HEK293 (cell line): Measurements from ENCODE around the gene COQ10B.

ENCODE experiments used
- BCL11B ChIP-seq: fragments of 450-650 bp; formaldehyde crosslinking; IDR thresholded peaks from 2 replicates; pipeline ENCODE4 v1.5.1; 2016; ENCODE audit warnings: low read depth, missing biosample characterization, missing genetic modification characterization
- GLI4 ChIP-seq: fragments of 450-650 bp; formaldehyde crosslinking; IDR thresholded peaks from 2 replicates; pipeline ENCODE4 v1.5.1; 2016; ENCODE audit warnings: missing biosample characterization, missing genetic modification characterization
- HIC1 ChIP-seq: fragments of 450-650 bp; formaldehyde crosslinking; IDR thresholded peaks from 2 replicates; pipeline ENCODE4 v1.5.1; 2016; ENCODE audit warnings: missing biosample characterization, missing genetic modification characterization
- KLF10 ChIP-seq: fragments of 450-650 bp; IDR thresholded peaks from 2 replicates; pipeline ENCODE4 v1.5.1; 2018; ENCODE audit warnings: missing biosample characterization, mild to moderate bottlenecking, missing genetic modification characterization
- KLF7 ChIP-seq: fragments of 450-650 bp; formaldehyde crosslinking; IDR thresholded peaks from 2 replicates; pipeline ENCODE4 v1.5.1; 2016; ENCODE audit warnings: missing biosample characterization, missing genetic modification characterization, borderline replicate concordance
- KLF8 ChIP-seq: fragments of 450-650 bp; formaldehyde crosslinking; IDR thresholded peaks from 2 replicates; pipeline ENCODE4 v1.5.1; 2016; ENCODE audit warnings: missing biosample characterization, missing genetic modification characterization
- MZF1 ChIP-seq: fragments of 450-650 bp; formaldehyde crosslinking; IDR thresholded peaks from 2 replicates; pipeline ENCODE4 v1.5.1; 2017; ENCODE audit warnings: missing biosample characterization, missing genetic modification characterization, borderline replicate concordance
- PATZ1 ChIP-seq: fragments of 450-650 bp; formaldehyde crosslinking; IDR thresholded peaks from 2 replicates; pipeline ENCODE4 v1.5.1; 2016; ENCODE audit warnings: missing biosample characterization, missing genetic modification characterization
- RBAK ChIP-seq: fragments of 450-650 bp; formaldehyde crosslinking; IDR thresholded peaks from 2 replicates; pipeline ENCODE4 v1.5.1; 2016; ENCODE audit warnings: missing biosample characterization, missing genetic modification characterization
- SCRT2 ChIP-seq: fragments of 450-650 bp; formaldehyde crosslinking; IDR thresholded peaks from 2 replicates; pipeline ENCODE4 v1.5.1; 2016; ENCODE audit warnings: missing biosample characterization, missing genetic modification characterization
- SP2 ChIP-seq: fragments of 450-650 bp; formaldehyde crosslinking; IDR thresholded peaks from 2 replicates; pipeline ENCODE4 v1.5.1; 2016; ENCODE audit warnings: missing biosample characterization, missing genetic modification characterization
- YY2 ChIP-seq: fragments of 450-650 bp; formaldehyde crosslinking; IDR thresholded peaks from 2 replicates; pipeline ENCODE4 v1.5.1; 2016; ENCODE audit warnings: missing biosample characterization, missing genetic modification characterization
- ZBTB1 ChIP-seq: fragments of 450-650 bp; formaldehyde crosslinking; IDR thresholded peaks from 2 replicates; pipeline ENCODE4 v1.5.1; 2016; ENCODE audit warnings: missing biosample characterization, missing genetic modification characterization
- ZBTB20 ChIP-seq: fragments of 450-650 bp; formaldehyde crosslinking; IDR thresholded peaks from 2 replicates; pipeline ENCODE4 v1.5.1; 2016; ENCODE audit warnings: missing biosample characterization, missing genetic modification characterization
- ZEB2 ChIP-seq: fragments of 450-650 bp; formaldehyde crosslinking; IDR thresholded peaks from 2 replicates; pipeline ENCODE4 v1.5.1; 2016; ENCODE audit warnings: missing biosample characterization, missing genetic modification characterization
- ZNF114 ChIP-seq: fragments of 450-650 bp; formaldehyde crosslinking; IDR thresholded peaks from 2 replicates; pipeline ENCODE4 v1.5.0; 2017; ENCODE audit warnings: missing biosample characterization, missing genetic modification characterization
- ZNF266 ChIP-seq: fragments of 450-650 bp; formaldehyde crosslinking; IDR thresholded peaks from 2 replicates; pipeline ENCODE4 v1.5.1; 2016; ENCODE audit warnings: missing biosample characterization, missing genetic modification characterization, low read depth
- ZNF274 ChIP-seq, 2 experiments: fragments of 200-500 bp in 1 of 2; fragments of 450-650 bp in 1 of 2; sonication (Bioruptor generic) in 1 of 2; formaldehyde crosslinking in 1 of 2; IDR thresholded peaks; 2 replicates each; pipeline versions ENCODE4 v1.5.1 to v1.6.1; 2014 to 2016; ENCODE audit warnings: borderline replicate concordance in 1 of 2, inconsistent platforms in 1 of 2, low read length in 1 of 2, missing biosample characterization in 1 of 2, missing genetic modification characterization in 1 of 2
- ZNF549 ChIP-seq: fragments of 450-650 bp; IDR thresholded peaks from 2 replicates; pipeline ENCODE4 v1.5.1; 2018; ENCODE audit warnings: missing biosample characterization, missing genetic modification characterization, mild to moderate bottlenecking, inconsistent platforms, moderate library complexity
- ZNF555 ChIP-seq: fragments of 450-650 bp; formaldehyde crosslinking; conservative IDR thresholded peaks from 2 replicates; pipeline ENCODE4 v1.5.1; 2017; ENCODE audit warnings: missing biosample characterization, mild to moderate bottlenecking, missing genetic modification characterization, inconsistent platforms
- ZNF600 ChIP-seq: fragments of 450-650 bp; formaldehyde crosslinking; IDR thresholded peaks from 2 replicates; pipeline ENCODE4 v1.5.1; 2016; ENCODE audit warnings: missing biosample characterization, missing genetic modification characterization
- ZNF610 ChIP-seq: fragments of 450-650 bp; formaldehyde crosslinking; IDR thresholded peaks from 2 replicates; pipeline ENCODE4 v1.5.1; 2016; ENCODE audit warnings: missing biosample characterization, missing genetic modification characterization, borderline replicate concordance
- ZNF629 ChIP-seq: fragments of 450-650 bp; formaldehyde crosslinking; IDR thresholded peaks from 2 replicates; pipeline ENCODE4 v1.5.1; 2017; ENCODE audit warnings: missing biosample characterization, missing genetic modification characterization
- ZNF791 ChIP-seq: fragments of 450-650 bp; formaldehyde crosslinking; IDR thresholded peaks from 2 replicates; pipeline ENCODE4 v1.5.1; 2016; ENCODE audit warnings: missing biosample characterization, missing genetic modification characterization
- ZSCAN30 ChIP-seq: fragments of 450-650 bp; IDR thresholded peaks from 2 replicates; pipeline ENCODE4 v1.5.1; 2018; ENCODE audit warnings: missing biosample characterization, mild to moderate bottlenecking, missing genetic modification characterization, moderate library complexity
- TF ChIP-seq, protein P1 (sequence below): fragments of 450-650 bp; formaldehyde crosslinking; IDR thresholded peaks from 2 replicates; pipeline ENCODE4 v1.5.1; 2016; ENCODE audit warnings: missing biosample characterization, missing genetic modification characterization, borderline replicate concordance
- TF ChIP-seq, protein P2 (sequence below): fragments of 450-650 bp; formaldehyde crosslinking; IDR thresholded peaks from 2 replicates; pipeline ENCODE4 v1.5.1; 2017; ENCODE audit warnings: missing biosample characterization, missing genetic modification characterization
- TF ChIP-seq, protein P3 (sequence below): fragments of 450-650 bp; formaldehyde crosslinking; IDR thresholded peaks from 2 replicates; pipeline ENCODE4 v1.5.1; 2016; ENCODE audit warnings: missing biosample characterization, missing genetic modification characterization
- TF ChIP-seq, protein P4 (sequence below): fragments of 450-650 bp; formaldehyde crosslinking; IDR thresholded peaks from 2 replicates; pipeline ENCODE4 v1.5.1; 2016; ENCODE audit warnings: missing biosample characterization, missing genetic modification characterization

The COQ10B gene

DNA sequence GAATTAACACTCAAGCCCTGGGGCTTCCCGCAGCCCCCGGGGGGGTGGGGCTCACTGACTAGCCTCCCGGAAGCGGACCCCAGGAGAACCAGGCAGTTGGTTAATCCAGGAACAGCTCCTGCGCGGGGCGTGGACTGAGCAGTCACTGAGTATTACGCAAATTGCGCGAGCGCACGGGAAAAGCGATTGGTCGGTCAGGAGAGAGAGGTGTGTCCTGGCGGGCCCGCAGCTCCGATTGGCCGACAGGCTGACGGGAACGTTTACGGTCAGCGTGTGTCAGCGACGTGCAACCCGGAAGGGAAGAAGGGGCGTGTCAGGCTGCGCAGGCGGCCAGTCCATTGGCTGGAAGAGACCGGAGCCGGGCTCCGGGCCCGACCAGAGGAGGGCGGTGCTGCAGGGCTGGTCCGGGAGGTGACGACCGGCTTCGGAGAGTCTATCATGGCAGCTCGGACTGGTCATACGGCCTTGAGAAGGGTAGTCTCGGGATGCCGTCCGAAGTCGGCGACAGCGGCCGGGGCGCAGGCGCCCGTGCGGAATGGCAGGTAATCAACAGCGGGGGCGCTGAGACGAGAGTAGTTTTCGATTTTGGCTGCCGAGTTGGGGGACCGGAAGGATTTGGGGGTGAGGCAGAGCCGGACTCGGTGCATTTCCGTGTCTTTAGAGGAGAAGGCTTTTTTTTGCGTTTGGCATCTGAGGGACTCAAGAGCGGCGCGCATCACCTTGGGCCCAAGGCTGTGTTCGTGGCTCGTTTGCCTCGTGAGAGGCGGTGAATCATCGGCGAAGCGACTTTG, at the start of gene COQ10B (continued):
- TF ChIP-seq, protein P1, sequence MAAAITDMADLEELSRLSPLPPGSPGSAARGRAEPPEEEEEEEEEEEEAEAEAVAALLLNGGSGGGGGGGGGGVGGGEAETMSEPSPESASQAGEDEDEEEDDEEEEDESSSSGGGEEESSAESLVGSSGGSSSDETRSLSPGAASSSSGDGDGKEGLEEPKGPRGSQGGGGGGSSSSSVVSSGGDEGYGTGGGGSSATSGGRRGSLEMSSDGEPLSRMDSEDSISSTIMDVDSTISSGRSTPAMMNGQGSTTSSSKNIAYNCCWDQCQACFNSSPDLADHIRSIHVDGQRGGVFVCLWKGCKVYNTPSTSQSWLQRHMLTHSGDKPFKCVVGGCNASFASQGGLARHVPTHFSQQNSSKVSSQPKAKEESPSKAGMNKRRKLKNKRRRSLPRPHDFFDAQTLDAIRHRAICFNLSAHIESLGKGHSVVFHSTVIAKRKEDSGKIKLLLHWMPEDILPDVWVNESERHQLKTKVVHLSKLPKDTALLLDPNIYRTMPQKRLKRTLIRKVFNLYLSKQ (tag by site-specific recombination): no peak
- TF ChIP-seq, protein P2, sequence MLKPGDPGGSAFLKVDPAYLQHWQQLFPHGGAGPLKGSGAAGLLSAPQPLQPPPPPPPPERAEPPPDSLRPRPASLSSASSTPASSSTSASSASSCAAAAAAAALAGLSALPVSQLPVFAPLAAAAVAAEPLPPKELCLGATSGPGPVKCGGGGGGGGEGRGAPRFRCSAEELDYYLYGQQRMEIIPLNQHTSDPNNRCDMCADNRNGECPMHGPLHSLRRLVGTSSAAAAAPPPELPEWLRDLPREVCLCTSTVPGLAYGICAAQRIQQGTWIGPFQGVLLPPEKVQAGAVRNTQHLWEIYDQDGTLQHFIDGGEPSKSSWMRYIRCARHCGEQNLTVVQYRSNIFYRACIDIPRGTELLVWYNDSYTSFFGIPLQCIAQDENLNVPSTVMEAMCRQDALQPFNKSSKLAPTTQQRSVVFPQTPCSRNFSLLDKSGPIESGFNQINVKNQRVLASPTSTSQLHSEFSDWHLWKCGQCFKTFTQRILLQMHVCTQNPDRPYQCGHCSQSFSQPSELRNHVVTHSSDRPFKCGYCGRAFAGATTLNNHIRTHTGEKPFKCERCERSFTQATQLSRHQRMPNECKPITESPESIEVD: no peak
- TF ChIP-seq ZBTB1 (tag by site-specific recombination) (no peak), ZNF266 (tag by site-specific recombination) (no peak), ZBTB20 (tag by site-specific recombination) (peak; percentile 44; the same call in 1 of the 2 replicates), KLF8 (tag by site-specific recombination) (peak; percentile 51), MZF1 (no peak), YY2 (tag by site-specific recombination) (peak; percentile 78), ZNF114 (tag by site-specific recombination) (no peak), HIC1 (tag by site-specific recombination) (no peak), KLF10 (tag by site-specific recombination) (peak; percentile 67), ZNF600 (tag by site-specific recombination) (peak; percentile 65), SCRT2 (tag by site-specific recombination) (no peak), PATZ1 (tag by site-specific recombination) (peak; percentile 94), ZSCAN30 (tag by site-specific recombination) (peak; percentile 58; the same call in 1 of the 2 replicates), RBAK (tag by site-specific recombination) (no peak), ZNF610 (peak; percentile 62; the same call in 1 of the 2 replicates), GLI4 (tag by site-specific recombination) (no peak), ZNF555 (tag by site-specific recombination) (no peak), SP2 (tag by site-specific recombination) (peak; percentile 98), KLF7 (tag by site-specific recombination) (no peak), ZNF274 (IDR thresholded peaks at IDR 0.05; ENCODE audit: low read length) (no peak), ZNF274 (tag by site-specific recombination; IDR thresholded peaks at IDR 0.05; ENCODE audit: borderline replicate concordance) (no peak), ZNF629 (tag by site-specific recombination) (peak; percentile 59), ZNF549 (no peak), ZNF791 (tag by site-specific recombination) (no peak), BCL11B (0 out of 2 replicates have a peak, but pooled peaks have one; percentile 47), ZEB2 (tag by site-specific recombination) (peak; percentile 93)
- TF ChIP-seq, protein P3, sequence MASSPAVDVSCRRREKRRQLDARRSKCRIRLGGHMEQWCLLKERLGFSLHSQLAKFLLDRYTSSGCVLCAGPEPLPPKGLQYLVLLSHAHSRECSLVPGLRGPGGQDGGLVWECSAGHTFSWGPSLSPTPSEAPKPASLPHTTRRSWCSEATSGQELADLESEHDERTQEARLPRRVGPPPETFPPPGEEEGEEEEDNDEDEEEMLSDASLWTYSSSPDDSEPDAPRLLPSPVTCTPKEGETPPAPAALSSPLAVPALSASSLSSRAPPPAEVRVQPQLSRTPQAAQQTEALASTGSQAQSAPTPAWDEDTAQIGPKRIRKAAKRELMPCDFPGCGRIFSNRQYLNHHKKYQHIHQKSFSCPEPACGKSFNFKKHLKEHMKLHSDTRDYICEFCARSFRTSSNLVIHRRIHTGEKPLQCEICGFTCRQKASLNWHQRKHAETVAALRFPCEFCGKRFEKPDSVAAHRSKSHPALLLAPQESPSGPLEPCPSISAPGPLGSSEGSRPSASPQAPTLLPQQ (tag by site-specific recombination): peak; percentile 43; the same call in 1 of the 2 replicates
- TF ChIP-seq, protein P4, sequence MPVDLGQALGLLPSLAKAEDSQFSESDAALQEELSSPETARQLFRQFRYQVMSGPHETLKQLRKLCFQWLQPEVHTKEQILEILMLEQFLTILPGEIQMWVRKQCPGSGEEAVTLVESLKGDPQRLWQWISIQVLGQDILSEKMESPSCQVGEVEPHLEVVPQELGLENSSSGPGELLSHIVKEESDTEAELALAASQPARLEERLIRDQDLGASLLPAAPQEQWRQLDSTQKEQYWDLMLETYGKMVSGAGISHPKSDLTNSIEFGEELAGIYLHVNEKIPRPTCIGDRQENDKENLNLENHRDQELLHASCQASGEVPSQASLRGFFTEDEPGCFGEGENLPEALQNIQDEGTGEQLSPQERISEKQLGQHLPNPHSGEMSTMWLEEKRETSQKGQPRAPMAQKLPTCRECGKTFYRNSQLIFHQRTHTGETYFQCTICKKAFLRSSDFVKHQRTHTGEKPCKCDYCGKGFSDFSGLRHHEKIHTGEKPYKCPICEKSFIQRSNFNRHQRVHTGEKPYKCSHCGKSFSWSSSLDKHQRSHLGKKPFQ (tag by site-specific recombination): no peak
